HG02623 (cell line): Measurements from ENCODE around the gene KSR1.

Experiments used
- ATAC-seq: cut with Tn5 transposase; IDR thresholded peaks from one replicate; pipeline ENCODE4 v1.9.1; 2021; ENCODE audit warnings: moderate library complexity; ENCODE audit not compliant: unreplicated experiment

The KSR1 gene

GRCh38 chr17:27603421-27603770 lies 147.1 kb downstream of the KSR1 start:
- no peak for ATAC-seq

GRCh38 chr17:27603880-27604794 lies 147.9 kb downstream of the KSR1 start:
- no peak for ATAC-seq

GRCh38 chr17:27605409-27605808 lies 149.2 kb downstream of the KSR1 start:
- no peak for ATAC-seq

GRCh38 chr17:27607521-27608091 lies 151.4 kb downstream of the KSR1 start:
- ATAC-seq: no peak

GRCh38 chr17:27608328-27609230 lies 152.3 kb downstream of the KSR1 start:
- ATAC-seq: no peak

- ATAC-seq: no peak
Measured at GRCh38 chr17:27609611-27610303, 153.5 kb downstream of the KSR1 start.

GRCh38 chr17:27610304-27610677 lies 154.0 kb downstream of the KSR1 start:
- no peak for ATAC-seq

- ATAC-seq: no peak
Measured at GRCh38 chr17:27612160-27612770, 156.0 kb downstream of the KSR1 start.

- no peak for ATAC-seq
Measured at GRCh38 chr17:27613433-27613832, 157.2 kb downstream of the KSR1 start.

- ATAC-seq: no peak
Measured at GRCh38 chr17:27615121-27615520, 158.9 kb downstream of the KSR1 start.

- no peak for ATAC-seq
Measured at GRCh38 chr17:27616414-27616813, 160.2 kb downstream of the KSR1 start.

GRCh38 chr17:27618417-27618816 lies 162.2 kb downstream of the KSR1 start:
- no peak for ATAC-seq

- no peak for ATAC-seq
Measured at GRCh38 chr17:27620721-27621120, 164.5 kb downstream of the KSR1 start.

- no peak for ATAC-seq
Measured at GRCh38 chr17:27621536-27621935, 165.3 kb downstream of the KSR1 start.

- ATAC-seq: no peak
Measured at GRCh38 chr17:27621942-27622559, 165.8 kb downstream of the KSR1 start.

GRCh38 chr17:27622986-27623385 lies 166.7 kb downstream of the KSR1 start:
- ATAC-seq: no peak

GRCh38 chr17:27623614-27624013 lies 167.4 kb downstream of the KSR1 start:
- ATAC-seq: no peak

GRCh38 chr17:27624539-27624938 lies 168.3 kb downstream of the KSR1 start:
- ATAC-seq: no peak

GRCh38 chr17:27625856-27626255 lies 169.6 kb downstream of the KSR1 start:
- no peak for ATAC-seq

- no peak for ATAC-seq
Measured at GRCh38 chr17:27627514-27627913, 171.3 kb downstream of the KSR1 start.
